NCI-H526 treated with DMSO at 0.1 percent for 48 hours (cell line): Measurements from ENCODE around the gene HARBI1.

Experiments used
- DNase-seq: peaks from one replicate; lab custom pipeline; 2025; lab: John Stamatoyannopoulos, UW

Gene HARBI1

GRCh38 chr11:46617134-46617971 lies at the start of gene HARBI1, which contains the start of gene ATG13:
Gene HARBI1, minus strand, starts transcription at chr11:46617227. Its CDS starts 990 bp downstream, at chr11:46616237.
Gene ATG13, plus strand, starts transcription at chr11:46617553. Its CDS starts 26,739 bp downstream, at chr11:46644292.
- DNase-seq, result peak; percentile 91

DNA sequence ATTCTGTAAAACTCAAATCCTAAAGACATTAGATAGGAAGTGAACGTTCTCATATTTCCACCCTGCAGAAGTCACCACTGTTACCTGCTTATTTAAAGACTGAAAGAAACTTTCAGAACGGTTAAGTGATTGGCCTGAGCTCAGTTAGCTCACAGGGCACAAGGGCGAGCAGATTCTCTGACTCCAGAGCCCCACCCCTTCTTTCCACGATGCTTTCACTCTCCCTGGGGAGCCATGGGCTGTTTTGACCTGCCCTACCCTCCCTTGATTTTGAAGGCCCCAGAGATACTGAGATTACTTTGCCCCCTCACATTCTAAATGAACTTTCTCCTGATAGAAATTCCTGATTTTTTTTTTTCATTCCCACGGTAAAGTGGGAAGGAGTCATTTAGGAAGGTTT lies 49.5 kb upstream of the HARBI1 start:
- DNase-seq, result no peak

GRCh38 chr11:46665356-46665755 lies 48.3 kb upstream of the HARBI1 start:
- no peak for DNase-seq

GRCh38 chr11:46664612-46665011 lies 47.6 kb upstream of the HARBI1 start:
- no peak for DNase-seq

GRCh38 chr11:46663277-46663940 lies 46.4 kb upstream of the HARBI1 start:
- no peak for DNase-seq

GRCh38 chr11:46662366-46662765 lies 45.3 kb upstream of the HARBI1 start:
- no peak for DNase-seq

- no peak for DNase-seq
These were observed 44.8 kb upstream of the HARBI1 start for GRCh38 chr11:46661836-46662235.

GRCh38 chr11:46659908-46660307 lies 42.9 kb upstream of the HARBI1 start:
- no peak for DNase-seq

DNA sequence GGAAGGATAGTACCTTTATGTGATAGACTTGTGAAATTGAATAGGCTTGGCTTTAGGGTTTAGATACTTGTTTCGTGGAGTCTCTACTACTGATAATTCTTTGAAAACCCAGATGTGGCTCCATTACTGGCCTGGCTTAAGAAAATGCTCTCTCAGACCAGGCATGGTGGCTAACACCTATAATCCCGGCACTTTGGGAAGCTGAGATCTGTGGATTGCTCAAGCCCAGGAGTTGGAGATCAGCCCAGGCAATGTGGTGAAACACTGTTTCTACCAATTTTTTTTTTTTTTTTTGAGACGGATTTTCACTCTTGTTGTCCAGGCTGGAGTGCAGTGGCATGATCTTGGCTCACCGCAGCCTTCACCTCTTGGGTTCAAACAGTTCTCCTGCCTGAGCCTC lies 41.2 kb upstream of the HARBI1 start:
- no peak for DNase-seq

GRCh38 chr11:46657186-46657585 lies 40.2 kb upstream of the HARBI1 start:
- no peak for DNase-seq

DNA sequence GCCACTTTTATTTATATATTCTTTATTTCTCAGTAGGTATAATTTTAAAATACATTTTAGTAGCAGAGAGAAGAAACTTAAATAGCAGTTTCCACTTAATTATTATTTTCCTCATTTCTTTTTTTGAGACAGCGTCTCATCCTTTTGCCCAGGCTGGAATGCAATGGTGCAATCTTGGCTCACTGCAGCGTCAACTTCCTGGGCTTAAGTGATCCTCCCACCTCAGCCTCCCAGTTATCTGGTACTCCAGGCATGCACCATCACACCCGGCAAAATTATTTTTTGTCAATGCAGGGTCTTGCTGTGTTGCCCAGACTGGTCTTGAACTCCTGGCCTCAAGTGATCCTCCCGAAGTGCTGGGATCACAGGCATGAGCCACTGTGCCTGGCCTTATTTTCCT lies 38.6 kb upstream of the HARBI1 start:
- no peak for DNase-seq

DNA sequence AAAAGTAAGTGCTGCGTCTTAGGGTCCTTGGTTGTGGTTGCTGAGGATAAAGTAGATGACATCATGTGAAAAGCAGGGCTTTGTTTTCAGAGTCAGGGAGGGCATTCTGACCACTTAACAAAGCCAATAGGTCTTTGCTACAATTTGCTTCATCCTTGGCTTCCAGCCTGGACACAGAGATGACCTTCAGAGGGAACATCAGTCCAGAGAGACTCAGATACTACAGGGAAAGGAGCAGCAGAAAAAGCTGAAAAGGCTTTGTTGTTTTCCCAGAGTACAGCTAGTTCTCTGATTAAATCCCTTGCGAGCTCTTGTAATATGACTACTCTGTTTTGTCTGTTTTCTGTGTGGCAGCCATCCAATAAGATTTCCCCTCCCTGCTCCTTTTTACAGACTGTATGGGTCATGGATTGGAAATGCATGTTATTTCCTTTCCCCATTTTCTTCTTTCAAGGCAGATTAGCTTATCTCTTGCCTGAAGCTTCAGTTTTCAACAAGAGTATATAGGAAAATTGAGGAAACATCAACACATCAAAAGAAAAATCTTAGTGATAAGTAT lies 32.2 kb upstream of the HARBI1 start:
- no peak for DNase-seq

- no peak for DNase-seq
These were observed 27.0 kb upstream of the HARBI1 start for GRCh38 chr11:46643986-46644385.

DNA sequence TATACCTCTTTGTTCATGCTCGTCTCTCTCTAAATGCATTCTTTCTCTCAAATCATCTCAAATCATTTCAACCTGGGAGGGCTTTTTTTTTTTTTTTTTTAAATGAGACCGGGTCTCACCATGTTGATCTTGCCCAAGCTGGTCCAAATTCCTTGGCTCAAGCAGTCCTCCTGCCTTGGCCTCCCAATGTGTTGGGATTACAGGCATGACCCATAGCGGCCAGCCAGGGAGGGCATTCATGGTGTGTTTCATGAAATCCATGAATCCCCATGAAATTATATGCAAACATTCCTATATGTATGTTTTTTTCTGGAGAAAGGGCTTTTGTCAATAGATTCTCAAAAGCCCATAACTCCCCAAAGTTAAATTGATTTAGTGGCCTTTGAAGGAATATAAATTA lies 26.5 kb upstream of the HARBI1 start:
- no peak for DNase-seq

- no peak for DNase-seq
These were observed 25.8 kb upstream of the HARBI1 start for GRCh38 chr11:46642627-46643335.

DNA sequence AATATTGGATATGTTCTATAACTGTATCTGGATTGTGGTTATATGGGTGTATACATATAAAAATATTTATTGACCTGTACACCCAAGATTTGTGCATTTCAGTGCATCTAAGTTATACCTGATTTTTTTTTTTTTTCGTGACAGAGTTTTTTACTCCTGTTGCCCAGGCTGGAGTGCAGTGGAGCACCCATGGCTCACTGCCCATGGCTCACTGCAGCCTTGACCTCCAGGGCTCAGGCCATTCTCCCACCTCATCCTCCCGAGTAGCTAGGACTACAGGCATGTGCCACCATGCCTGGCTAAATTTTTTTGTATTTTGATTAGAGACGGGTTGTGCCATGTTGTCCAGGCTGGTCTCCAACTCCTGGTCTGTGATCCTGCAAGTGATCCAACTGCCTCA lies 24.6 kb upstream of the HARBI1 start:
- no peak for DNase-seq

DNA sequence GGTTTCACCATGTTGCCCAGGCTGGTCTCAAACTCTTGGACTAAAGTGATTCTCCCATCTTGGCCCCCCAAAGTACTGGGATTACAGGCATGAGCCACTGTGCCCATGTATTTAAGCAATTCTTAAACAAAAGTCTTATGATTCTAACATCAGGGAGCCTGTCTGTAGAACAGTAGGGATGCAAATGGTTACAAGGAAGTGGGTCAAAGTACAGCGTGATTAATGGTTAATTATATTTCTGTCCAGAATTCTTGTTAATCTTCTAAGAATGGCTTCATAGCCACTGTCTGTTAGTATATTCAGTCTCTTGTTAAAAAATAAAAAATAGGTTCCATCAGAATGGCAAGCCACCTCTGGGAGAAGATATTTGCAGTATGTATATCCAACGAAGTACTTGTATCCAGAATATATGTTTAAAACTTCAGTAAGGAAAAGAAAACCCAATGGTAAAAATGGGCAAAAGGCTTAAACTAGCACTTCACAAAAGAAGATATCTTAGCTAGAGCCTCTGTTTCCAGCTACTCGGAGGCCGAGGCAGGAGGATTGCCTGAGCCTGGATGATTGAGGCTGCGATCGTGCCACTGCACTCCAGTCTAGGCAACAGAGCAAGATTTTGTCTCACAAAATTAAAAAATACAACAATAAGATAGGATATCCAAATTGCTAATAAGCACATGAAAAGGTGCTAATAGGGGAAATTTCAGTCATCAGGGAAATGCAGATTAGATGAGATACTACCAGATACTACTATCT lies 23.2 kb upstream of the HARBI1 start:
- no peak for DNase-seq

DNA sequence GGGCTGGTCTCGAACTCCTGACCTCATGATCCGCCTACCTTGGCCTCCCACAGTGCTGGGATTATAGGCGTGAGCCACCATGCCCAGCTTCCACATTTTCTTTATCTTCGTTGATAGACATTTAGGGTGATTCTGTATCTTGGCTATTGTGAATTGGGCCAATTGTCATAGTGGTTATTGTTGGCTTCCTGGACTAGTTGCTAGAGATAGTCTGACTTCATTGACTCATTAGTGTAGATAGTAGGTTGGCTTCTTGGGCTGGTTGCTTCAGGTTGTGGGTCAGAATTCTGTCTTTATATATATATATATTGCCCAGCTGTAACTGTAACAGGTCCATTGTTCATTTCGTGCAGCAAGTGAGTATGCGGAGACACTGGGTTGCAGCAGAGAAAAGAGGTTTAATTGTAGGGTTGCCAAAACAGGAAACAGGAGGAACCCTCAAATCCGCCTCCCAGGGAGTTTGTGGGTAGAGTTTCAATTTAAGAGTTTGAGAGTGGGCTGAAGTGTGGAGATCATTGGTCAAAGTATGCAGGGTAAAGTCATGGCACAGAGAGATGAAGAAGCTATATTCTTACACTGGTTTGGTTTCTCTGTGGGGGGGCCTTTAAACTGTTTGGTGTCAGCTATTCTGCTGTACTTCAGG lies 22.3 kb upstream of the HARBI1 start:
- no peak for DNase-seq

GRCh38 chr11:46637546-46637945 lies 20.5 kb upstream of the HARBI1 start:
- DNase-seq, result peak; percentile 58

GRCh38 chr11:46635557-46636139 lies 18.6 kb upstream of the HARBI1 start:
- DNase-seq, result no peak
